CD4-positive, alpha-beta T cell treated with Interleukin-15 for 1 hour (primary cell): ENCODE measurements around the gene SLC25A13.
"Not testable (repeated sequence)": the region's sequence is repeated elsewhere in the genome, so short reads cannot be mapped to it uniquely, and the experiment has no call there.

ENCODE experiments used
- DNase-seq: peaks from one replicate; pipeline ENCODE4 v3.0.0-alpha.2; 2020

The SLC25A13 gene

DNA sequence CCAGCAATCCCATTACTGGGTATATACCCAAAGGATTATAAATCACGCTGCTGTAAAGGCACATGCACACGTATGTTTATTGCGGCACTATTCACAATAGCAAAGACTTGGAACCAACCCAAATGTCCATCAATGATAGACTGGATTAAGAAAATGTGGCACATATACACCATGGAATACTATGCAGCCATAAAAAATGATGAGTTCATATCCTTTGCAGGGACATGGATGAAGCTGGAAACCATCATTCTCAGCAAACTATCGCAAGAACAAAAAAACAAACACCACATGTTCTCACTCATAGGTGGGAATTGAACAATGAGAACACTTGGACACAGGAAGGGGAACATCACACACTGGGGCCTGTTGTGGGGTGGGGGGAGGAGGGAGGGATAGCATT is 28.0 kb downstream of the SLC25A13 start:
- not testable (repeated sequence) for DNase-seq

DNA sequence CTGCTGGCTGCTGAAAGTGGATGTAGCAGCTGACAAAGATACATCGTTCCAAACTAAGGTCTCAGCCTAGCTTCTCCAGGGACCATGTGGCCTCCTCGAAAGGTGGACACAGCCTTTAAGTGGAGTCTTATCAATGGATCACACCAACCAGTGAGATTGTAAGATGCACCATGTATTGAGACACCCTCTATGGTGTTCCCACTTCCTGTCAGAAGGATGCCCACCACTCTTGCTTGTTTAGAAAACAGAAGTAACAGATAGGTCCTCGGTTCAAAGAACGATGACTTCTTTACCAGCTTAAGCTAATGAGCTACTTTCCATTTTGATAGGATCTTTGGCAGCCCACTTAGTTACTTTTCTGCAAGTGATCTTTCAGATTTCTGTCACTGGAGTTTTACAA is 34.3 kb downstream of the SLC25A13 start:
- no peak for DNase-seq

DNA sequence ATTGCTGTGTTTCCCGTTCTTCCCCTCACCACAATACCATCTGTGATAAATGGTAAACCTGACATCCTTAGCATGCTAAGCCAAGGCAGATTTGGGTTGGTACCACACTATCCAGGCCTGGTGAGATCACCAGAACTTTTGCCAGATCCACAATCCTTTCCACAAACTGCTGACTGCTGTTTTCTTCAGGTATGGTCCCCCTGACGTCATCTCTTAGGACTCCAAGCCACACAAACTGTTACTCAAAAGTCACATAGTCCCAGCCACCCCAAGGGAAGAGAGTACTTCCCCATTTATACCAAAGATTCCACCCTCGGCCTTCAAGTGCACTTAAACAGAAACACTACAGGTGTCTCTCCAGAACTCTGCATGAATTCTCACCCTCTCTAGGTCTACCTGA is 34.8 kb downstream of the SLC25A13 start:
- no peak for DNase-seq

DNA sequence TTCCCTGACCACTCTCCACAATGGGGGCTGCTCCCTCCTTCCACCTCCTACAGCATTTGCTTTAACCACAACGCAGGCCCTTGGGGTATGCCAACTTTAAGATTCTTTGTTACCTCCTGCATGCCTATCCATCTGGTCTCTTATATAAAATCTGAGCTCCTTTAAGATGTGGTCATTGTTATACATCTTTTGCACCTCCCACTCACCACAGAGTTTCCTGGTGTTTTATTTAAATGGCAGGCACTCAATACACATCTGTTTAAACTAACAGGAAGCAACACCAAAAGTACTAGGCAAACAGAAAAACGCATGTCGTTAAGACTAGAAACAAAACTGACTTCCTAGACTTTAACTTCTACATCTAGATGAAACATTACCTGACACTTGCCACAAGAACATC is 36.3 kb downstream of the SLC25A13 start:
- DNase-seq: no peak

DNA sequence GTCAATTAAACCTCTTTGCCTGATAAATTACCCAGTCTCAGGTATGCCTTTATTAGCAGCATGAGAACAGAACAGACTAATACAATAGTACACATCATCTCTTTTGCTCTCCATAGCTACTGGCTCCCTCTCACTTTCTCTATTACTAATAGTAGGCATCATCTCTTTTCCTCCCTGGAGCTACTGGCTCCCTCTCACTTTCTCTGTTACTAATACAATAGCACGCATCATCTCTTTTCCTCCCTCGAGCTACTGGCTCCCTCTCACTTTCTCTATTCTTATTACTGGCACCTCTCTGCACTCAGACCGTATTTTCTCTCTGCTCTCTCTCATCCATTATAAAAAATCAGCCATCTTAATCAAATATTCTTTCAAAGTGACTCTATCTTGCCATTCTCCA is 37.1 kb downstream of the SLC25A13 start:
- no peak for DNase-seq

DNA sequence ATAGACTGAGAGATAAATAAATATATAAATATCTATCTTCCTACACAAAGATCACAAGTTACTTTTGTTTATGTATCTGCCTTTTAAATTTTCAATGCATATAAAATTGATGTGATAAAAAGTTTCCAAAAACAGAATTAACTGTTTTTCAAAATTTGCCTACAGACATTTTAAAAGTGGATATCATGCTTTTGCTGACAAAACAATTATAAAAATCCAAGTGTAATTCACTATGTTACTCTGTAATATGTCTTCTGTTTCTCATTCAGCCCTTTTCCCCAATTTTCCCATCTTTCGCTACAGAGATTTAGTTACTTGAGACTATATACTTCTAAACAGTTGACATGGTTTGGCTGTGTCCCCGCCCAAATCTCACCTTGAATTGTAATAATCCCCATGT is 37.7 kb downstream of the SLC25A13 start:
- no peak for DNase-seq

DNA sequence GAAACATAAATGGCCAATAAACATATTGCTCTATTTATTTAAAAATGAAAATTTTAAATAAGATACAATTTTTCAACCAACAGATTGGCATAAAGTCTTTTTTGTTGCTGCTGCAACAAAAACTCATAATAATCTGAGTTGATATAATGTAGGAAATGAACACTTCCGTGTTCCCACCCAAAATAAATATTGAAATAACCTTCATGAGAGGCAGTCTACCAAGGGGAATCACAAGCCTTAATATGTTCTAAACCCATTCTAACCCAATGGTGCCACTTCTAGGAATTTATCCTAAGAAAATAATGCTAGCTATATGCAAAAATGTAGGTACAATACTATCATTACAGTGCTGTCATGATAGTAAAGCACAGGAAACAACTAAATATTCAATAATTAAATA is 39.1 kb downstream of the SLC25A13 start:
- no peak for DNase-seq

DNA sequence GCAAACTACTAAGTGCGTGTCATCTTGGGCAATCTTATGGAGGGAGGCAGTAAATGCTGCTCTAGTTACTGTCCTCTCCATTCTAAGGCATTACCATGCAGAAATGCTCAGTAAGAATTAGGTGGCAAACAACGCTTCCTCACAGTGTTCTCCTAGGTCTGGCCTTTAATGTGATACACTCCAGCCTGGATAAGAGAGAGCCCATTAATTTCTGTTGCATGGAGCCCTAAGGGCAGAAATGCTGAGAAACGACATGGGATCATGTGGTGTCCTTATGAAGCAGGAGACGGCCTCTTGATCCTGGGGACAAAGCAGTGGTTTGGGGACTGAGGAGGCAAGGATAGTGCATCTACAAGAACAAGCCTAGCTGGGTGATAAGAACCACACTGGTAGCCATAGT is 44.0 kb downstream of the SLC25A13 start:
- DNase-seq: no peak

DNA sequence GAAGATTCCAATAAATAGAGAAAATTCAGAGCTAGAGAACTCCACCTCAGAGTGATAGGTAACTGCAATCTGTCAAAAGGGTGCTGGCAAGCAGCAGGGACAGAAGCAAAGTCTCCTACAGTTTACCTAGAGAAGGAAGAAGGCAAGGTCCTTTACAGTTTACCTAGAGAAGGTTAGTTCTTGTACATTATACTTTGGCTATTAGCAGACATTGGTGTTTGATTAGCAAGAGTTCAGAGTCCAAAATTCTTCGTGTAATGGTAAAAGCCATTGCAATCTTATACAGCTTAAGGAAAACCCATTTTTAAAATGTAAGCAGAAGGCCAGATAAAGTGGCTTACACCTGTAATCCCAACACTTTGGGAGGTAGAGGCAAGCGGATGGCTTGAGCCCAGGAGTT is 45.9 kb downstream of the SLC25A13 start:
- no peak for DNase-seq

DNA sequence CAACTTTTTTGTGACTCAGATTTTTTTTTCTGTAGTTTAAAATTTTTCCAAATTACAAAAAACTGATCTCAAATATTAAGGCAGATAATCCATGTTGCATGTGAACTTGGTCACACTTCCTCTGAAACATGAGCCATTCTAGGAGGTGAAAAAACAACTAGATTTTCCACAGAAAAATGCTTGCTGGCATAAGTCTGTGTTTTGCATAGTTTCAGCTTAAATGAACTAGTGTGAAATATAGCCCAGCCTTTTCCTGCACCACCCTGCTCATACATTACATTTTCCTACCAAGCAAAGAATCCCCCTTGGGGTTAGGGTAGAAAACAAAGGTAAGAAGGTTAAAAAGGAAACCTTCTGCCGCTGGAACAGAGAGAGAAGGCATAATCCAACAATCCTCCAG is 48.2 kb downstream of the SLC25A13 start:
- DNase-seq: no peak

DNA sequence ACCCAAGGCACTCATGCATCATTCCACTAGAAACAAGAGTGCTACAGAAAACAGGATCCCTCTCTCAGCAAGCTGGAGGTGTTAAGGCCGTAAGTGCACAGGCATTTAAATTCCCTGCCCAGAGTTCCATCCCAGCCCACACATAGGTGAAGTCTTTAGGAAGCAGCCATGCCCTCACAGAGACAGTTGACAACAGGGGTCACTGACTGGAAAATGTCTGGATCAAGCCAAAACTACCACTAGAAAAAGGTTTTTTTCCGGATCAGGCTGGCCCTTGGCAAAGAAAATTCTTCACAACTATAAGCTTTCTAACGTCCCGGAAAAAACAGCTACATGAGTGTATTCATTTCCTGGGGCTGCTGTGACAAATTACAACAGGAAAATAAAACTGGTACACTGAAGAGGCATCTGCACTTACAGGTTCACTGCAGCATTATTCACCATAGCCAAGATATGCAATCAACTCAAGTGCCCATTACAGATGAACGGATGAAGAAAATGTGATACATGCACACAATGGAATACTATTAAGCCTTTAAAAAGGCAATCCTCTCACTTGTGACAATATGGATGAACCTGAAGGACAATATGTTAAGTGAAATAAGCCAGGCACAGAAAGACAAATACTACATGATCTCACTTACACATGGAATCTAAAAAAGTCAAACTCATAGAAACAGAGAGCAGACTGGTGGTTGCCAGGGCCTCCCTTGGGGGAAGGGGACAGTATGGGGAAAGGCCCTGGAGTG is 52.5 kb downstream of the SLC25A13 start:
- DNase-seq: no peak

DNA sequence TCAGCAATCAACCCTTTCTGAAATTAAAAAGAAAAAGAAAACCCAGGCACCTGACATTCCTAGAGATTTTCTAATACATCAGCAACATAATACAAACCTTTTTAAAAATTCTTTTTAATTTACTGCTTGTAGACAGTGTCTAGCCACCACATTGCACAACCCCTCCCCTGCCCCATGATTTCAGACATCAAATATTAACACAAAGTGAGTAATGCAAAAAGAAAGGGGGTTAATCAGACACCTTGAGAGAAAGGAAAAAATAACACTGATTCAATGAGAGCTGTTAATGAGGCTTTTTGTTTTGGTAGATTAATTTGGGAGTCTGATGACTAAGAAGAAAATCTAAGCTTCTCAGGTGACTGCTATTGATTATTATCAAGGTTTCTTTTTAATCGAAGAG is 55.3 kb downstream of the SLC25A13 start:
- DNase-seq: no peak

DNA sequence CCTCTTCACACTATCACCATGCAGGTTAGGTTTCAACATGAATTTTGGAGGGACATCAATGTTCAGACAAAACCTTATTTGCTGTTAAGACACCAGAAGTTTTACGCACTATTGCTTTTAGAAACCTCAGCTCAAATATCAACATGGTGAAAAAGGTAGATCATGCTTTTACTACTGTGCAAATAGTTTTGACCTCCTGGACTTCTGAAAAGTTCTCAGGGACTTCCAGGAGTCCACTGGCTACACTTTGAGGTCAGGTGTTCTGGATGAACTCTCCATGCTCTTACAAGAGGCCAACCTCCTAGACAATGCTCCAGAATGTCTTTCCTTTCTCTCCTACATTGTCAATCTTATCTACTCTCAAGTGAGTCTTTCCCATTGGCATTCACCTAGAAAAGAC is 55.9 kb downstream of the SLC25A13 start:
- no peak for DNase-seq

DNA sequence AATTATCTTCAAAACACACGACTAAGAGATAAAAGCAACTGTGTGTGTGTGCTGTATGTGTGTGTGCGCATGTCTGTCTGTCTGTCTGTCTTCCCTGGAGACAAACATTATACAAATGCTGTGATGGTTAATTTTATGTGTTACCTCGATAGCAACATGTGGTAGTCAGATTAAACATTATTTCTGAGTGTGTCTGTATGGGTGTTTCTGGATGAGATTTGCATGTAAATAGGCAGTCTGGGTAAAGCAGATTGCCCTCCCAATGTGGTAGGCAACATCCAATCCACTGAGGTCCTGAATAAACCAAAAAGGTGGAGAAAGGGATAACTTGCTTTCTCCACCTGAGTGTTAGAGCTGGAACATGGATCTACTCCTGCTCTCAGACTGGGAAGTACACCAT is 67.9 kb downstream of the SLC25A13 start:
- no peak for DNase-seq

DNA sequence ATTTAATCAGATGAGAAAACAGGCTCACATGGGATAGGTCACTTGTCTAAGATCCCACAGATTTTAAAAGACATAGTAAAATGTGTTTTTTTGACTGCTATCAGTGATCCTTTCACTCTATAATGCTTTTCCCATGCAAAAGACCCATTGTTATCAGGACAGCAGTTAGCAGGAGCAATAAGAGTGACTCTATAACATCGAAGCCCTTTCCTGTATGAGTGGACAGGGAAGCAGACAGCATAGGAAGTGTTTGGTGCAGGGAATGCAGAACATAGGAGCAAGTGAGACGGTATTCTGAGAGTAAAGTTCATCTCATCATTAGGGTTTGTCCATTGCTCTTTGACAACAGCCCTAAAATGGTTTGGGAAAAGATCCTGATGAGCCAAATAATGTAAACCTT is 68.5 kb downstream of the SLC25A13 start:
- DNase-seq: no peak

DNA sequence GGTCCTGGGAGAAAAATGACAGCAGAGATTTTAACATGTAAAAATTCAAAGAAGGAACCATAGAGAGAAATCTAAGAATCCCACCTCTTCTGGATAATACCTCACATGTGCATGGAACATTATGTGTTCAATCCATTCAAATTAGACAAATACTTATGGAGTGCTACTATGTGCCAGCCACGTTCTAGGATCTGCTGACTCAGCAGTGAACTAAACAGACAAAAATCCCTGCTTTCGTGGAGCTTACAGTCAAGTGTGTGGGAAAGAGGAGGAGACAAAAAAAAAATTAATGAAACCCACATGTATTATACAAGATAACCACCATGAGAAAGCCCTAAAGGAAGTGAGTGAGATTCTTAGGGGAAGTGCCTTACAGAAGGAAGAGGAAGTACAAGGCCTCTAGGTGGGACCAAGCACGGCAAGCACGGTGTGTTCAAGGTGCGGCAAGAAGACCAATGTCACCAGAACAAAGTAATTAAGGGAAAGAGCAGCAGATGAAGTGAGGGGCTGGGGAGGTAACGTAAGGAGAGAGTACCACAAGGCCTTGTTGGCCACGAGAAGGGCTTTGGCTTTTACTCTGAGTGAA is 71.0 kb downstream of the SLC25A13 start:
- DNase-seq: no peak

DNA sequence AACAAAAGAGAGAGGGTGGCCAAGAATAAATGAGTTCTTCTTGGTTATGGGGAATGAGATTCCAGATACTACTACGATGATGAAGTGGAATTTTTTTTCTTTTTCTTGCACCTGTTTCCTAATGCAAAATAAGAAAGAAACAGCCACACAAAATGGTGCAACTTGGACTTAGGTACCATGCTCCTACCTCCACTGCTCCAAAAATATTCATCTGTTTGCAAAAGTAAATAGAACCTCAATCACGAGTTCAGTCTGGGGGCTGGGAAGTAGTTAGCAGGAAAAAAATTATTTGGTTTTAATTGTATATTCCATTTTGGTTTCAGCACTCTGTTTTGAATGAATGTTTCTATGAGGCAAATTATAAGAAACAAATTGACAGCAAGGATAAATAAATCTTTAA is 73.5 kb downstream of the SLC25A13 start:
- no peak for DNase-seq

DNA sequence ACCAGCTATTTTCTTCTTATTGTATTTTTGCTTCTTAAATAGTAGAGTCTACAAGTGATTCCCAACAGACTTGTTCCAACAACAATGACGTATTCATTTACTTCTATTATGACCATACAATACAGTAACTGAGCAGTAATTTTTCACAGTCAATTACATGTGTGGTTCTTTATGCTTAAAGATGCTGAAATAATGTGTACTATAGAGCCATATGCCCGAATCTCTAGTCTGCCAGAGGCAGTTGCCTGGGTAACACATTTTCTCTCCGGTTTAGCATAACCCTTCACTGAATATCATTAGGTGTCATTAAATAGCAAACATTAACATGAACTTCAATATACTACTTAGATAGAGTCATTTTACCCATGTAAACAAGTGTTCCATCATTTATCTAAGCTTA is 75.0 kb downstream of the SLC25A13 start:
- no peak for DNase-seq

DNA sequence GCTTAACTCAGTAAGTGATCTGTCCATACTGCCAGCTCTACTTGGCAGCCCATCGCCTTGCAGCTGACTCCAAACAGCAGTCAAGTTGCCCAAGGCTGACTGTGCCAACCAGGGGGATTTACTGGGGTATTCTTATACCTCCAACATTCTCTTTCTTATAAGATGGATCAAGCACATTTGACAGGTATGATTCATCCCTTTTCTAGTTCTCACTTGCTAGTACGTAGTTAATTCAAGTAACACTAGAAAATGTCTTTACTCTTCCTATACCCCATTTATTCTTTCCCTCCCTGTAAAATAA is 77.0 kb downstream of the SLC25A13 start:
- DNase-seq: no peak

DNA sequence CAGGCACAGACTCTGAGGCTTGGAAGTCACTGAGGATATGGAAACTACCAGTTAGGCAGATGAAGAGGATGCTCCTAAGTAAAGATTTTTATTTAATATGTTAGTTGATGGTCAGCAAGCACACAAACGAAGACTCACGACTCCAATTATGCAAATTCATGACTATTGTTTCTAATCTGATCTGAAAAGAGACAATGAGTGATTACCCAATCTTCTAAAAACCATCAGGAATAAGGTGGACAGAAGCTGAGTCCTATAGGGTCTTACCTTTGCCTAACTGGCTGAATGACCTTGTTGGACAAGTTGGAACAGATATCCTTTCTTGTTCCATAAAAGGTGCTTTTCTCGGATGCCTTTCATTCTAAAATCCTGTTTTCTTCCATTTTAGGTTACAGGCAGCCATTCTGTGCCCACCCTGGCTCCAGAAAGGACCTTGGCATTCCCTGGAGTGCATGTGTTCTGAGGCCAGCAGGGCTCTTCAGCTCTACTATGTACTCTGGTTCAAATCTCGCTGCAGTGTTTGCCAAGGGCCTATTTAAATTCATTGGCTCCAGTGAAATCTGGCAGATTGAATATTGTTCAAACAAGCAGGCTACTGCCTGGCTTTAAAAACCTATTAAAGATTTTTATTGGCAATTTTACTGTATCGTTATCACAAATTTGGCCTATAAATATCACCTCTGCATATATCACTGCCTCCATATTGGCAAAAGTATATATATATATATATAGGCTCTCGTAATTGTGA is 77.5 kb downstream of the SLC25A13 start:
- no peak for DNase-seq

DNA sequence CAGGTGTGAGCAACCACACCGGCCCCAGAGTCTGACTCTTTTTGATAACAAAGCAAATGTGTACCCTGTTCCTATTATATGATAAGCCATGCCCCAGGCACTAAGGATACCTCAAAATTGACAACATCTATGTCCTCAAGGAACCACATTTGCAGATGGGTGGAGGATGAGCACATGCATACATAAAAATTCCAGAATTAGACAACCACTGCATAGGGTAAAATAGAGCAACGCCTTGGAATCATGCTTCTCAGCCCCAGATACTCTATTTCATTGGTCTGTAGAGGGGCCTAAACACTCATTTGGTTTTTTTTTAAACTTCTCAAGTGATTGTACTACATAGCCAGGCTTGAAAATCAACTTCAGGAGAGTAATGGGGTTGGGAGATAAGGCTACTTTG is 78.7 kb downstream of the SLC25A13 start:
- no peak for DNase-seq

DNA sequence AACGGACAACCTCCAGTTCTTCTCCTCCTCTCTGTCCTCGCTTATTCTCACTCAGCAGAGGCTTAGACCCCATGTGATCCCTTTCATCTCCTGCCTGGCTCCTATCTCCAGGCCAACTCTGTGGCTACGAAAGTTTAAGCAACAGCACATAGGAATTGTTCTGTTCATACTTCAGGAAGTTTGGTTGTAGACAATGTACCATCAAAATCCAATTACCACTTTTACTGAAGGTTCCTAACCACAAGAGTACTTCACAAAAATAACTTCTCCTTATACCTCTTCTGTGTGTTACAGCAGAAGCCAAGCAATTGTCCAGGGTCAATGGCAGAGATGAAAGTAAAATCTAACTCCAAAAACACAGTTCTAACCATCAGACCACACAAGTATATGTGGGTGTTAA is 80.0 kb downstream of the SLC25A13 start:
- no peak for DNase-seq

DNA sequence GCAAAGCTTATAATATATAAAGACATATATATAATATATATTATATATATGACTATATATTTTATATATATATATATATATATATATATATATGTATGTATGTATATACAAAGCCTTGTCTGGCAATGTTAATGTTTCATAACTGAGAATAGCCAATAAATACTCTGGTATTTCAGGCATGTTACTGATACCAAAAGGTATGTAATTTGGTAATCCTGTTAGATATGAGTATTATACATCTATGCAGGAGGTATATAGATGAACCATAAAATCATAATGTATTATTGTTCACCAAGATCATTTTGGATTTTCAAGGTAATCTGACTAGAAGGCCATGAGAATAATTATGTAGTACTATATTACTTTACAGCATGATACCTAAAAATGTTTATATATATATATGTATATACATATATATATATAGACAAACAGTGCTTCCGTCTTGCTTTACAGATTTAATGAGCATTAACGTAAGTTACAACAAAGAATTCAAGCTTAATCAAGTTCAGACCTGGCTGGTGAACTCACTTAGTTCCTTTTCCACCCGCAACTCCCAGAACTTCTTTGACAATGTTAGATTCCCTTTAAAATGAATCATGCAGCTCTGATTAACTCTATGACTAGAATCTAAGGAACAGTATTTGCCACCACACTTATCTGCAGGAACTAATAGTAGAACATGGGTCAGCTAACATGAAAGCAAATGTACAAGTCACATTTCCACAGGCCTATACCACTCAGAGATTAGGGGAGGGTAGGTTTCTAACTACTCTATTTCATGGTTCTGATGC is 82.7 kb downstream of the SLC25A13 start:
- DNase-seq: no peak

DNA sequence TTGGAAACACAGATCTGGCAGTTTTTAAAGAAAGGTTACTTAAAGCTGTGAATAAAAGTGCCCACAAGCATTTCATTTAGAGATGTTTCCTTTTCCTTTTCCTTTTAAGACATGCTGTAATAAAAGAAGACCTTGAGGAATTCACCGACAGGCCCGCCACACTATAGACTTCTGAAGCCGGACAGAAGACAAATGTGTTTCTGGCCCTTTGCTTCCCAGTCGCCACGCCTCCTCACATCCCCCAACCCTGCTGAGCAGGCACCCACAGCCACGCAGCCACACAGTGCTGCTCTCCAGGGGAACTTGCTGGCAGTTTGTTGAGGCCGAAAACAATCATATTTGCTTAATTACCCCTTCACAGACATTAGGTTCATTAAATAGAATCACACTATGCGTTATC is 83.4 kb downstream of the SLC25A13 start:
- DNase-seq: no peak
